GM13976 (cell line): ENCODE results near the gene ANXA6.

Experiments
- DNase-seq: peaks from one replicate; pipeline ENCODE4 v3.0.0; 2012; ENCODE audit warnings: low spot score
- in situ Hi-C: fragments of 300-500 bp; cut with MboI; formaldehyde crosslinking; loops from one replicate; pipeline ENCODE4 v1.12.0; 2022; ENCODE audit warnings: low sequenced_read_pairs, mixed read lengths, inconsistent platforms; ENCODE audit not compliant: unreplicated experiment
- TF ChIP-seq, protein P1 (sequence below): IDR thresholded peaks from 2 replicates; pipeline ENCODE4 v1.5.1; 2012; ENCODE audit warnings: borderline replicate concordance, mild to moderate bottlenecking; ENCODE audit not compliant: insufficient read depth; ENCODE audit errors: extremely low read depth, missing control alignments, control extremely low read depth

ANXA6 gene

DNA sequence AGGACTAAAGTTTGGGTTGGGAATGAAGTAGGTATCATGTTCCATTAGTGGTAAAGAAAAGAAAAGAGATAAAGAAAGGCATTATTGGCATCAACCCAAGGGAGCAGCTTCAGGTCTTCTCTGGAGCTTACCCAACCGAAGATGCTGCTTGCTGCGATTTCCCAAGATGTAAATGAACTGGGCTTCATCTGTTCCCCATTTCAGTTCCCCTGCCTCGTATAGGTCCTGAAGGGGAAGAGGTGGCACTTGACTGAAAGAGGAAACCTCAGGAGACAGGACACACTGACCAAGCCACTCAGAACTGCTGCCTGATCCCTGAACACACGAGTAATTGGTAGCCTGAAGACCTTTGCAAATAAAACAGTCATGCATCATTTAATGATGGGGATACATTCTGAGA lies 24.6 kb downstream of the ANXA6 start:
- in situ Hi-C loops: no loop called here
- DNase-seq: no peak
- TF ChIP-seq, protein P1, sequence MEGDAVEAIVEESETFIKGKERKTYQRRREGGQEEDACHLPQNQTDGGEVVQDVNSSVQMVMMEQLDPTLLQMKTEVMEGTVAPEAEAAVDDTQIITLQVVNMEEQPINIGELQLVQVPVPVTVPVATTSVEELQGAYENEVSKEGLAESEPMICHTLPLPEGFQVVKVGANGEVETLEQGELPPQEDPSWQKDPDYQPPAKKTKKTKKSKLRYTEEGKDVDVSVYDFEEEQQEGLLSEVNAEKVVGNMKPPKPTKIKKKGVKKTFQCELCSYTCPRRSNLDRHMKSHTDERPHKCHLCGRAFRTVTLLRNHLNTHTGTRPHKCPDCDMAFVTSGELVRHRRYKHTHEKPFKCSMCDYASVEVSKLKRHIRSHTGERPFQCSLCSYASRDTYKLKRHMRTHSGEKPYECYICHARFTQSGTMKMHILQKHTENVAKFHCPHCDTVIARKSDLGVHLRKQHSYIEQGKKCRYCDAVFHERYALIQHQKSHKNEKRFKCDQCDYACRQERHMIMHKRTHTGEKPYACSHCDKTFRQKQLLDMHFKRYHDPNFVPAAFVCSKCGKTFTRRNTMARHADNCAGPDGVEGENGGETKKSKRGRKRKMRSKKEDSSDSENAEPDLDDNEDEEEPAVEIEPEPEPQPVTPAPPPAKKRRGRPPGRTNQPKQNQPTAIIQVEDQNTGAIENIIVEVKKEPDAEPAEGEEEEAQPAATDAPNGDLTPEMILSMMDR: no peak

GRCh38 chr5:151130922-151131891 lies 26.4 kb downstream of the ANXA6 start:
- in situ Hi-C loops: no loop called here
- no peak for DNase-seq
- TF ChIP-seq, protein P1: no peak

- in situ Hi-C loops: no loop called here
Observed at GRCh38 chr5:151130235-151130921, 27.2 kb downstream of the ANXA6 start.

DNA sequence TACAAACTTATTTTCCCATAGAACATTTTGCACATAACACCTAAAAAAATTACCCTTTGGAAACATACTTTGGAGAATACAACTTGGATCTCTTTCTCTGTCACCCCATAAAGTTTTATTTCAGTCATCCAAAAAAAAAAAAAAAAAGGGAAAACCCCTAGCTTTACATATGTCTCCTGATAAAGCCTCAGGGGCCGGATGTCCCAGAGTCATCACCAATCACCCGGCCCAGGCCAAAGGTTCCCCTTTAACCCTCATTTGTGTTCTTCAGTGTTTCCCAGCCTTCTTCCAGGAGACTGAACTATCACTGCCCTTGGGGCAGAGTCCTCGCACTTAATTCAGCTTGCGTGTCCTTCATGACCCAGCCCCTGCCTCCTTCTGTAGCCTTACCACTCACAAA lies 28.8 kb downstream of the ANXA6 start:
- in situ Hi-C loops: no loop called here
- peak; percentile 61 for DNase-seq
- TF ChIP-seq, protein P1: no peak

More at GRCh38 chr5:151130235-151130921, 27.2 kb downstream of the ANXA6 start:
- TF ChIP-seq, protein P1: no peak
- DNase-seq: no peak

GRCh38 chr5:151127926-151128325 lies 29.7 kb downstream of the ANXA6 start:
- in situ Hi-C loops: no loop called here
- TF ChIP-seq, protein P1: no peak
- no peak for DNase-seq

DNA sequence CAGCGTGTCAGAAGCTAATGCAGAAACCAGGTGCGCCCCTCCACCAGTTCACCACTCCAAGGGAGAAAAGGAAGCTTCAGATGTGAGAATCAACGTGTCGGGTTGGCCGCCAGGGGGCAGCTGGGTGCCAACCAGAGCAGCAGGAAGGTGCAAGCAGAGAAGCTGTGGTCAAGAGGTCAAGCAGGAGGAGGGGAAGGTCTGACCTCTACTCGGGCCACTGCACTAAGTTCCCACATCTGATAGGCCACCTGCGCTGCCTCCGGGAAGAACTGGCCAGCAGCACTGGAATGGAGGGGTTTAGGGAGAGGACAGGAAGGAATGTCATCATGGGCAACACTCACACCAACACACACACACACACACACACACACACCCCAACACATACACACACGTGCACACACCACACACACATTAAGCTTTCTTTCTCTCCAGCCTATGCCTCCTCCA lies 31.4 kb downstream of the ANXA6 start:
- peak; percentile 76 for DNase-seq
- in situ Hi-C loops: no loop called here
- TF ChIP-seq, protein P1: peak; percentile 89
